Stimulated activated naive CD4-positive, alpha-beta T cell (primary cell): ENCODE measurements around the gene UBE2D1.

Experiments
- DNase-seq, 6 experiments: peaks; one replicate each; lab custom pipeline; 2025; lab: John Stamatoyannopoulos, UW

The UBE2D1 gene

DNA sequence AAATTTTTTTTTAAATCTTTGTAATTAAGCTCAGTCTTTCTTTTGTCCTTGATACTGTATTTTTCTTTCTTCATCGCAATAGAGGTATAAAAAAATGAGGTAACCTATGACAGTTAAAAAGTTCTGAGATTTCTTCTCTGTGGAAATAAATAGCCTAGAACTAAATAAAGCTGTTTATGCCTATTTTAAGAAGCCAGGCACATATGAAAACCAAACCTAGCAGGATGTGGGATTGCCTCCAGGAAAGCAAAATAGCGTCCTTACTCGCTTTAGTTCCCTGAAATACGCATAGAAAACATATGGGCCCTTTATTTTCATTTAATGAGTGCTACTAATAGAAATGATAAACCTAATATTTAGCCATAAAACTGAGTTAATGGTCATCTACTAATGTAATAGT is 6.6 kb downstream of the UBE2D1 start:
- DNase-seq: no peak

DNA sequence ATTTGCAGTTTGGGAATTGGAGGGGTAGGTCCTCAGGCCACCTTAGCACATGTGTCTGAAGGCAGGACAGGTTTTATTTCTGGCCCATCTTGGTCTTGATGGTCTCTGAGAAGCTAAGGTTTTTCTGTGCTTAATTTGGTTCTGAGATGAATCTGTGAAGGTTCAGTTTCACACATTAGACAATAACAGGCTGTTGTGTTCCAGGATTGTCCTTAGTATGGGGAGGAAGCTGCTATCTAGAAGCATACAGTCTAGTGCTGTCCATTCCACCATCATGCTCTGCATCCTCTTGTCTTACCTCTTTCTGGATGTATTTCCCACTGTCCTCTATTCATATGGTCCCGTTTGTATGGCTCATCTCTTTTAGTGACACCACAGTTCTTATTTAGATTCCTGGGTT is 7.1 kb downstream of the UBE2D1 start:
- DNase-seq: no peak

DNA sequence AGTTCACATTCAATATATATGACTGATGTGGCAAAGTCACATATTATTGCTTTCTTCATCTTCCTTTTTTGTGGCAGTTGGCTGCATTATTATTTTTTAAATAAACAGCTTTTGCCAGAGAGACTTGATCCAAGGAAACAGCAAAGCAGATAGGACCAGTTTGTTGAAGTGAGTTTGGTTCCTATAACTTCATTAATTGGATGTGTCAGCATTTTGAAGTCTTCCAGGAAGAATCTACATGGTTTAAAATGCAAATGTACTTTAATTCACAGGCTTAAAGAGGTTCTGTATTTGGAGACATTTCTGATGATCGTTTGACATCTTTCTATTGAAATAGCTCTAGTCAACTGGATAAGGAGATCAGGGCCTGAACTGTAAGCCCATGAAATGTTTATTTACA is 13.2 kb downstream of the UBE2D1 start:
- no peak for DNase-seq

DNA sequence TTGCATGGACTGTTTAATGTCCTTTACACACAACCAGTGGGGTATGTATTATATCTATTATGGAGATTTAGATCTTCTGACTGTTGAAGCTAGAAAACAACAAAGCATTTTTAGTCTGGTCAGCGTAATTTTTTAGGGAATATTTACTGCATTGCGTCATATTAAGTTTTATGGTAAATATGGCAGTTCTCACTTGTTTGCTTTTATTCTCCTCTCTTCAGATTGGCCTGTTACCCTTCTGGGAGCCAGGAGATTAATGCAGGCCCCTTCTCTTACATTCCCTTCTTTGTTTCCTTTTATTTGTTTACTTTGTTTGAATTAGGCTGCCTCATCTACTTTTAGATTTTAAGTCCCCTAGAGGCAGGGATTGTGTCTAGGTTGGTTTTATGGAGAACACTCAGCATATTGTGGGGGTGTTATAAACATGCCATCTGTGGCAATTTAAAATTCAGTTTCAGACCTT is 13.8 kb downstream of the UBE2D1 start:
- DNase-seq: no peak

DNA sequence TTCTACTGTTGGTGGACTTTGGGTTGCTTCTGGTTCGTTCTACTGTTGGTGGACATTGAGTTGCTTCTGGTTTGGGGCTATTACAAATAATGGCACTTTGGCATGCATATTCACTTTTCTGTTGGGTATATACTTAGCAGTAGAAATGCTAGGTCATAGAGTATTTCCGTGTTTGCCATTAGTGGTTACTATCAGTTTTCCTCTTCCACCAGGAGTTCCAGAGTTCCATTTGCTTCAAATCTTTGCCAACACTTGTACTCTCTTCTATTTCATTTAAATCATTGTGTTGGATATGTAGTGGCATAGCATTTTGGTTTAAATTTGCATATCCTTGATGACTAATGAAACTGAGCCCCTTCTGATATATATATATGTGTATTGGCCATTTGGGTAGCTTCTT is 15.2 kb downstream of the UBE2D1 start:
- DNase-seq: no peak

DNA sequence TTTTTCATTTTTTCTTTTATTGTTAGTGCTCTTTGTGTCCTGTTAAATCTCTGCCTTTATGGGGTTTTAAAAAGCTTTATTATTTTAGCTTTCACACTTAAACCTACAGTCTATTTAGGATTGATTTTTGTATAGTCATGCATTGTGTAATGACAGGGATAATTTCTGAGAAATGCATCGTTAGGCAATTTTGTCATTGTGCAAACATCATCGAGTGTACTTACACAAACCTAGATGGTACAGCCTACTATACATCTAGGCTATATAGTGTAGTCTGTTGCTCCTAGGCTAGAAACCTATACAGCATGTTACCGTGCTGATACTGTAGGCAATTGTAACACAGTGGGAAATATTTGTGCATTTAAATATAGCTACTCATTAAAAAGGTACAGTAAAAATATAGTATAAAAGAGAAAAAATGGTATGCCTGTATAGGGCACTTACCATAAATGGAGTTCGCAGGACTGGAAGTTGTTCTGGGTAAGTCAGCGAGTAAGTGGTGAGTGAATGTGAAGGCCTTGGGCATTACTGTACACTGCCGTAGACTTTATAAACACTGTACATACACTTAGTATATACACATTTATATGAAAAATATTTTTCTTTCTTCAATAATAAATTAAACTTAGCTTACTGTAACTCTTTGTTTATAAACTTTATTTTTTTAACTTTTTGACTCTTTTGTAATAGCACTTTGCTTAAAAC is 16.0 kb downstream of the UBE2D1 start:
- no peak for DNase-seq

DNA sequence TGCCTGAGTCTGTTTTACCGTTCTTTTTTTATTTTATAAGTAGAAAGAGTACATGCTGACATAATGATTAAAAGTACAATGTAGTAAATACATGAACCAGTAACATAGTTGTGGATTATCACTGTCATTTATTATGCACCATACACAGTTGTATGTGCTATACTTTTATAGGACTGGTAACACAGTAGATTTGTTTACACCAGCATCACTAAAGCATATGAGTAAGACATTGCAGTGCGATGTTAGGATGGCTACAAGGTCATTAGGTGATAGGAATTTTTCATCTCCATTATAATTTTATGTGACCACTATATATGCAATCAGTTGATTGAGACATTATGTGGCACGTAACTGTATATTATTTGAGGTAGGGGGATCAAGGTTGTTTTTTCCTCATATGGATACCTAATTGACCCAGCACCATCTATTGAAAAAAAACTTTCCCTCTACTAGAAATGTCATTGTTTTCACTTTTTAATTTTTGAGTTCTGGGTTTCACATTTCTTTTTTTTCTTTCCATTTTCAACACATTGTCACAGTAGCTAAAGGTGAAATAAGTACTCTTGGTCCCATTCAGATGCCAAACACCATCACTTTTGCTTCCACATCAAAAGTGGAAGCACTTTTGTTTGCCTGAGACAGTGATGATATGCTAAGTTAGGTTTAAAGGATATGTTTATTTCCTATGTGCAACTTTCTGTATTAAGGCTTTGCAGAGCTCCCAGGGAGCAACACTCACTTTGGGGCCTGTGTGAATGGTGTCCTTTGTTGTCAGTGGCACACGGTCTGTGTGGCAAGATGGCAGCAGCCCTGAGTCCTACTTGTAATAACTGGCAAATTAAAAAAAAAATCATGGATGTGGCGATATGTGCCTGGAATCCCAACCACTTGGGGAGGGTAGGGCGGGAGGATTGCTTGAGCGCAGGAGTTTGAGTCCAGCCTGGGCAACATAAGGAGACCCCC is 17.1 kb downstream of the UBE2D1 start:
- no peak for DNase-seq

DNA sequence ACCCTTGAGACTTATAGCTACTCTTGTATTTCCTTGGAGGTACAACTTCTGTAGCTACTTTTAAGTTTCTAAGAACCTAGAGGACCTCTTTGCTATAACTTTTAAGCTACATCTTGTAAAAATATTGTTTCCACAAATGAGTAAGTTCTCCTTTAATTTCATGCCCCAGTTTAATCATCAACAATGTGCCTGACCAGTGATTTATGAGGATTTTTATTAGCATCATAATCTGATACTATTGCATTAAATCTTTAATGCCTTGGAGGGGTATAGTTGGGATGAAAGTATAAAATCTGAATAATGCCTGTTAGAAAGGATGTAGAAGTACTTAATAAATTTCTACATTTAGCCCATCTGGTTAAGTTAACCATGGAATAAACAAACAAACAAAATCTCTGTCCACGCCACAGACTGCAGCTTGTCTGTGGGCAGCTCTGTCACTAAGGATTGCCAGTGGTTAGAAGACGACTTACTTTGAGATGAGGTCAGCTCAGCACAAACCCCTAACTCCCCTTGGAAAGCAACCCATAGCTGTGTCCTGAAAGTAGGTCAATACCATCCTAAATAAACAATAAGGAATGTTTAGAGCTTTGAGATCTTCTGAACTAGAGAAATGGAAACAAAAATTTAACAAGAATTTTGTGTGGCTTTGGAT is 18.3 kb downstream of the UBE2D1 start:
- no peak for DNase-seq

DNA sequence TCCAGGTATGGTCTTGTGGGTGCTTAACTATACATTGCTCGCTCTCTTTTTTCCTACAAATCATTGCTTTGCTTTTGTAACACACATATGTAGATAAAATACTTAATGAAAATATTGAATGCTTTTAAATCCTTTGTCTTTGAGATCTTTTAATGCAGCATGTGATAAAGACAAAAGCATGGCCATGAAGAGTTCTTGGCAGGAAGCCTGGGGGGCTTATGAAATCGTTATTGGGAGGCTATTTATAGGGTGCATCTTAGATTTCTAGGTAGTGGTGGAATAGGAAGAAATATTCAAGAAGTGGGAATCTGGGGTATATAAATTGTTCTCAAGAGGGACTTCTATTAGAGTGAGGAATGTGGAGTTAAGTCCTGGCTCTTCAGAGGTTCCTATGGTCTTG is 21.9 kb downstream of the UBE2D1 start:
- DNase-seq: no peak

DNA sequence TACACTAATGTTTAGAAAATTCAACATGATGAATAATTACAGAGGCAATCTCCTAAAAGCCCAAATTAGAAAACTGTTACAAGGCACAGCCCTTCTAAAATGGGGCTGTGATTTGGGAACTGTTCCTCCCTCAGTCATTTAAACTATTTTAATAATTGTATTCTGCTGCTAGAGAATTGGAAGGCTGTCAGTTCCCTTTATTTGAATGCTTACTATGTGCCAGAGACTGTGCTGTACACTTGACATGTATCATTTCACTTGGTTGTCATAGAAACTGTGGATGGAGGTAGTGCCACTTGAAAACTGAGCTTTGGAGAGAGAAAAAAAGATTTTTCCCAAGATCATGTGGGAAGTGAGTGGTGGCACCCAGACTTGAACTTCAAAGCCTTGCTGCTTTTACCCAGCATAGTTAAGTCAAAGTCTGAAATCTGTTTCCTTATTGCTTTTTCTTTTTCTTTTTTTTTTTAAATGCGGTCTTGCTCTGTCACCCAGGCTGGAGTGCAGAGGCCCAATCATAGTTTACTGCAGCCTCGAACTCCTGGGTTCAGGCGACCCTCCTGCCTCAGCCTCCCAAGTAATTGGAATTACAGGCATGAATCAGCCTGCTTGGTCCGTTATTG is 23.6 kb downstream of the UBE2D1 start:
- no peak for DNase-seq

DNA sequence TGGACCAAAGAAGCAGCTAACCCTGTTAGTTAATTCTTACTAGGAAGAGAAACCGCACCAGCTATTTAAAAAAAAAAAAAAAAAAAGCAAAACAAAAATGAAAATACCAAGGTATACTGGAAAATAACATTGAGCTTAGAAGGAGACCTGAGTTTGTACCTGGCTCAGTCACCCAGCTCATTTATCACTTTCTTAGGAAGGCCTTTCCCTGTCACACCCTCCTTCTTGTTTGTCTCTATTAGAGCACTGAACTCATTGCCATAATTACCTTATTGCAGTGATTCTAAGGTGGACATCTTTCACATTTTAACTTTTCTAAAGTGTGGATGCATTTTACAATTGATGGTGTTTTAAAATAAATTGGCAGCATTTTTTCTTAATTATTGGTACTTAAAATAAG is 24.1 kb downstream of the UBE2D1 start:
- DNase-seq: no peak

DNA sequence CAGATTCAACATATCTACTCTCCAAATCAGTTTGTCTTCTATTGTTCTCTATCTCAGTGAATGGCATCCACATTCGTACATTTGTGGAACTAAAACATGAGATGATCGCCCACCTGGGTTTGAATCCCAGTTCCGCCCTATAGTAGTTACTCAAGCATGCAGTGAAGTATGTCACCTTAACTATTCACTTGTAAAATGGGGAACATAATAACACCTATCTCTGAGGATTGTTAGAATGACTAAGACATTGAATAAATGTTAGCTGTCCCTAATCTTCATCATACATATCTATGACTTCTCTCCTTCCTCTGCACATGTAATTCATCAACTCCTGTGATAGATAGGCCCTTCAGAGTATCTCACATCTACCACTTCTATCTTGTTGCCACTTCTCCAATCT is 24.7 kb downstream of the UBE2D1 start:
- no peak for DNase-seq

DNA sequence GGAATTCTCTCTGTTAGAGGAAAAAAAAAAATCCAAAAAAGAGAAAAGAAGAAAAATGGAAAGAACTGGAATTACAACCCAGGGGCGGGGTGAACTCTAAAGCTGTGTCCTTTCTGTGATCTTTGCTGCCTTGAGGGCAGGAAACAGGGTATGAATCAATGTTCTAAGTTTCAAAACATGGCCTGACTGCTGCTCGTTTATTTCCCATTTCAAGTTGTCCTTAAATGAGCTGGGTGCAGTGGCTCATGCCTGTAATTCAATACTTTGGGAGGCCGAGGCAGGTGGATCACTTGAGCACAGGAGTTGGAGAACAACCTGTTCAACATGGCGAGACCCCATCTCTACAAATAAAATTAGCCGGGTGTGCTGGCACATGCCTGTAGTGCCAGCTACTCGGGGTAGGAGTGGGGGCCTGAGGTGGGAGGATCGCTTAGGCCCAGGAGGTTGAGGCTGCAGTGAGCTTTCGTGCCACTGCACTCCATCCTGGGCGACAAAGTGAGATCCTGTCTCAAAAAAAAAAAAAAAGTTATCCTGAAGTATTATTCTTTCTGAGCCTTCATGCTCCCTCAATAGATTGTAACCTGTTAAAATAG is 25.7 kb downstream of the UBE2D1 start:
- DNase-seq: no peak

DNA sequence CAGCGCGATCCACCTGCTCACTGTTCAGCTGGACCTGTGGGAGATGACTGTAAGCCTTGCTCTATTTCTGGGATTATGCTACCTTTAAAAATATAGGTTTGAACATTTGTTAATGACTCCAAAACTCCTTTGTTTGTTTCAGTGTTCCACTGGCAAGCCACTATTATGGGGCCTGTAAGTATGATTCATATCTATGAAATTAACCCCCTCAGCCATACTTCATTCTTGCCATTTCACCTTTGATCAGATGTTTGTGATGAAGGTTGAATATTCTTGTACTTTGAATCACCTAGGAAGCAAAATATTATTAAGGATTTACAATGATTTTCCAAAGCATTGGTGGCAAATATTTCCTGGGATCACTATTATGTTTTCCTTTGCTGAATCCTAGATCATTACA is 26.5 kb downstream of the UBE2D1 start:
- no peak for DNase-seq

DNA sequence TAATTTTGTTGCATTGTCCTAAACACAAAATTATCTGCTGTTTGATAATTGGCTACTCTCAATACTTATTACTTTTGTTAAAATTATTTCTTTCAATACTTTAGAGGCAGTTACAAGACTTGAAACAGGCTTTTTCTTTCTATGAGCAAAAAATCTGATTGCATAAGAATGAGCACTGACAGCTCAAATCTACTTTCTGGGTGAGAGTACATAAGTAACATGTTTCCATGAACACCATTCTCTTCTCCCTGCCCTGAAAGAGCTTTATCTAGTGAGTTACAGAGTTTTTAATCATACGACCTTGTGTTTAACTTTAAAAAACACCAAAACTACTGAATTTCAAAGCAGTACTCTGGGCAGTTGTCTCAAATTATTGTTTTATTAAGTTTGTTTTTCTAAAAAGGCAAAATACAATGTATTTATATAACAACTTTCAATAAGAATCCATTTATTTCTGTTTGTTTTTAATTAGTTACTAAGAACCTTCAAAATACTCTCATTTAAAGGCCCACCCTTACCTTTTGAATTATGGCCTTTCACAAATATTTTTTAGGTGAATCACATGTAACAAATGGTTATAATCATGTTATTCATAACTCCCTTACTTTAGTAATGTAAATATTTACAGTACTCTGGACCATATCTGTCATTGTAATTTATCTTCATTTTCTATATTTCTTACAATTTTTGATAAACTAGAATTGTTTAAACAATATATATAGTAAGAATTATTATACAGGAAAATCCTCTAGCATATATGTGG is 27.4 kb downstream of the UBE2D1 start:
- no peak for DNase-seq

DNA sequence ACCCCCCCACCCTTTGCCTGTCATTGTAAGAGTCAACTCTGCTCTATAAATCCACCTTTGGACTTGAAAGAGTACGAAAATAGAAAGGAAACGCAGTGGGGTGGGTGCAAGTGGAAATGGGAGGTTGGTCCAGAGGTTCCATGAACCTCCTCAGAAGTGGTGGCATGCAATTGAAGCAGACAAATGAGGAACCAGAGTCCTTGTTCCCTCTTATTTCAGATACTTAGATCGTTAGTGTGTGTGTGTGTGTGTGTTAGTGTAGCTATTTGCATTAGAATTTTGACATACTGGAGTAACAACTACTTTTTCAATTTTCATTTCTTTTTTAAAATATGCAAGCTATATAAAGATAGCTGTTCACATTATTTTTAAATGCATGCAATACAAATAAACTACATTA is 32.3 kb downstream of the UBE2D1 start:
- no peak for DNase-seq

DNA sequence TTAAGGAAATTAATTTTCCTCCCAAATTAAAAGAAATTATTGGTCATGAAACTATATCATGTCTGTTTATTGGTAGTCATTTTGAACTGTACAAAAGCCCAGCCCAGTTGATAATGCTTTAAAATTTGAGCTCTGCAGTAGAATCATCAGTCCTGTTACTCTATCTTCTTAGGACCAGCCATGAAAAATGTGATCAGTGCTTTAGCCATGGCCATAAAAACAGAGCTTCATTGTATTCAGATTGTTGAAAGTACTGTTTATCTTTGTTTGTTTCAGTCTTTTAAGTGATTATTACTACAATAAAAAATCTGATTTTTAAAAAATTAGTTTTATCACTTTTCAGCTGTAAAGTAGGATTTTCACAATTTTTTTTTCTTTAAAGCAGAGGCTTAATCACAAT is 36.7 kb downstream of the UBE2D1 start:
- no peak for DNase-seq

DNA sequence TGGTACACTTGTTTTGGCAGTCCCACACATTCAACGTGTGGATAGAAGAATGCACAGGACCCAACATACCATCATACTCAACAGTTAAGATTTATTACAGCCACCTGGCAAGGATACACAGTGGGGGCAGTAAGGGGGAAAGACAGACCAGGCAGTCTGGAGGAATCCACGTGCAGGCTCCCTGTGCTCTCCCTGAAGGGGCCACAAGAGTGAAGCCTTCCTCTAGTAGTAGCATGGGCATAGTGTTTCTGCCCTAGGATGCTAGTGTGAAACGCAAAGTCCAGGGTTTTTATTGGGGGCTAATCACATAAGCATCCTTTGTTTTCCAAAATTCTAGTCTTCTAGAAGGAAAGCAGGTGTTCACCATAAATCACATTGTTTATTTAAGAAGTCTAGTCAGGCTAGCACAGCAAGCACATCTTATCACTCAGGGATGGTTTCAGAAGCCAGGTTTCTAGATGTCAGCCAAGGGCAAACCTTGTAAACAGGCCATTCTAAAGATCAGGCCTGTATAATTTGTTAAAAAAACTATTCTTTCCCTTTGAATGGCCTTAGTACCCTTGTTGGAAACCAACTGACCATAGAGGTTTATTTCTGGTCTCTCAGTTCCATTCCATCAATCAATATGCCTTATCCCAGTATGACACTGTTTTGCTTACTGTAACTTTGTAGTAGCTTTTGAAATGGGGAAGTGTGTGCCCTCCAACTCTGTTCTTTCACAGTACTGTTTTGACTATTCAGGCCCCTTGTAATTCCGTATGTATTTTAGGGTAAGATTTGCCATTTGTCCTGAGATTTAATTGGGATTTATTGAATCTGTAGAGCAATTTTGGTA is 38.0 kb downstream of the UBE2D1 start:
- no peak for DNase-seq

DNA sequence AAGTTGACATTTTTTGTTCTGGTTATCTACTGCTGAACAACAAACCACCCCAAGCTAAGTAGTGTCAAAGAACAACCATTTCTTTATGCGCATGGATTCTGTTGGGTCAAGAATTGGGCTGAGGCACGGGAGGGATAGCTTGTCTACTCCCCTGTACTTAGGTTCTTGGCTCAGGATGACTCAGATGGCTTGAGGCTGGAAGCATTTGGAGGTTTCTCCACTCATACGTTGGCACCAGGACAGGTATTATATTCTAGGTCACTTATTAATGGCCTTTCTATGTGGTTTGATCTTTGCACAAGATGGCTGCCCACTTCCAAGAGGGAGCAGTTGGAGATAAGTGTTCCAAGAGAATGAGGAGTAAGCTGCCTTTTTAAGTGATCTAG is 38.6 kb downstream of the UBE2D1 start:
- DNase-seq: no peak

DNA sequence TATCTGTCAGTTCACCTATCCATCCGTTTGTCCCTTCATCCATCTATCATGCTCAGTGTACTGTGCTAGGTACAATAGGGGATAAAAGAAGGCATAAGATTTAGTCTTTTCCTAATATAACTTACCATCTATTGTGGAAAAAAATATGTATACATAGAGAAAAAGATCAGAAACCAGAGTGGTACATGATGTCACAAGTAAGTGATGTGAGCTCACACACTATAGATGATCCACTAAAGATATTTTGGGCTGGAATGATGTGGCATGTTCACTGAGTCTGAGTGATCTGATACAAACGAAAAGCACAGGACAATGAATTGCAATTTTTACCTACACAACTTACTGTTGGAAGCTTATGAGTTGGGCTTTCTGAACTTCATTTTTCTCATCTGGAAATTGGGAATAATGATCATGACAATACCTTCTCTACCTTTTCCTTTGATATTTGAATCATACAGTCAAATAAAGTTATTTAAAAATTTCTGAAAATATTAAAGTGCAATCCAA is 47.7 kb downstream of the UBE2D1 start:
- DNase-seq: no peak
